OCI-M1 (cell line): Measurements from ENCODE around the gene SYT14.
"Not testable (repeated sequence)": the region's sequence is repeated elsewhere in the genome, so short reads cannot be mapped to it uniquely, and the experiment has no call there.

Experiments used
- DNase-seq: peaks from one replicate; lab custom pipeline; 2025; lab: John Stamatoyannopoulos, UW

Gene SYT14

GRCh38 chr1:209937996-209938959, at the start of gene SYT14:
TSS of gene SYT14 (plus strand) at chr1:209938217. CDS start at chr1:209938265, 48 bp downstream.
- DNase-seq, result no peak

GRCh38 chr1:209888291-209889076, 49.5 kb upstream of the SYT14 start:
- peak; percentile 22 for DNase-seq

- no peak for DNase-seq
Measured at GRCh38 chr1:209889077-209889418, 49.0 kb upstream of the SYT14 start.

- DNase-seq, result no peak
Measured at GRCh38 chr1:209890641-209891330, 47.2 kb upstream of the SYT14 start.

GRCh38 chr1:209893751-209894150, 44.3 kb upstream of the SYT14 start:
- no peak for DNase-seq

- DNase-seq, result no peak
Measured at GRCh38 chr1:209895709-209896108, 42.3 kb upstream of the SYT14 start.

GRCh38 chr1:209896346-209896745, 41.7 kb upstream of the SYT14 start:
- no peak for DNase-seq

- not testable (repeated sequence) for DNase-seq
Measured at GRCh38 chr1:209898271-209898670, 39.7 kb upstream of the SYT14 start.

- DNase-seq, result not testable (repeated sequence)
Measured at GRCh38 chr1:209898851-209899250, 39.2 kb upstream of the SYT14 start.

- DNase-seq, result peak; percentile 30
Measured at GRCh38 chr1:209899948-209900347, 38.1 kb upstream of the SYT14 start.

- no peak for DNase-seq
Measured at GRCh38 chr1:209900734-209901133, 37.3 kb upstream of the SYT14 start.

GRCh38 chr1:209901211-209901610, 36.8 kb upstream of the SYT14 start:
- no peak for DNase-seq

- DNase-seq, result not testable (repeated sequence)
Measured at GRCh38 chr1:209904774-209905173, 33.2 kb upstream of the SYT14 start.

GRCh38 chr1:209911746-209912145, 26.3 kb upstream of the SYT14 start:
- DNase-seq, result no peak

GRCh38 chr1:209912306-209912705, 25.7 kb upstream of the SYT14 start:
- DNase-seq, result no peak

- DNase-seq, result not testable (repeated sequence)
Measured at GRCh38 chr1:209919637-209920036, 18.4 kb upstream of the SYT14 start.

GRCh38 chr1:209920844-209921243, 17.2 kb upstream of the SYT14 start:
- no peak for DNase-seq

GRCh38 chr1:209924390-209924789, 13.6 kb upstream of the SYT14 start:
- DNase-seq, result no peak

GRCh38 chr1:209926045-209926444, 12.0 kb upstream of the SYT14 start:
- no peak for DNase-seq

- DNase-seq, result no peak
Measured at GRCh38 chr1:209927466-209927865, 10.6 kb upstream of the SYT14 start.

GRCh38 chr1:209929751-209930150, 8.3 kb upstream of the SYT14 start:
- no peak for DNase-seq

GRCh38 chr1:209931141-209931540, 6.9 kb upstream of the SYT14 start:
- DNase-seq, result peak; percentile 48
